HG03432 (cell line): ENCODE measurements around the gene ACHE.
"Not testable (repeated sequence)": the region's sequence is repeated elsewhere in the genome, so short reads cannot be mapped to it uniquely, and the experiment has no call there.

Source experiments
- ATAC-seq: cut with Tn5 transposase; IDR thresholded peaks from one replicate; pipeline ENCODE4 v1.9.1; 2021; ENCODE audit warnings: mild to moderate bottlenecking, moderate library complexity; ENCODE audit not compliant: unreplicated experiment

Gene ACHE

GRCh38 chr7:100895701-100895955 is at the start of gene ACHE:
Gene ACHE (minus strand): TSS chr7:100895888. CDS start chr7:100894232, 1,656 bp downstream.
- no peak for ATAC-seq

DNA sequence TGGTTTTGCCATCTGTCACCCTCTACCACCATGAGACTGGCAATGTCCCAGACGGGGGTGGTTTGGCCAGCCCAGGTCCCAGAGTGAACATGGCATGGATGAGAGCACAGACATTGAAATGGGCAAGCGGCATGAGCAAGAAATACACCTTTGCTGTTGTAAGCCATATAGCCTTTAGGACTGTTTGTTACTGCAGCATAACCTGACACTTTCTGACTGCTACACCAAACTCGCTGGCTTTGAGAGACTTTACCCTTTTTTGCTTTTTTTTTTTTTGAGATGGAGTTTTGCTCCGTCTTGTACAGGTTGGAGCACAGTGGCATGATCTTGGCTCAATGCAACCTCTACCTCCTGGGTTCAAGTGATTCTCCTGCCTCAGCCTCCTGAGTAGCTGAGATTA is 48.5 kb upstream of the ACHE start:
- ATAC-seq, result no peak

- no peak for ATAC-seq
Measured at GRCh38 chr7:100943693-100944092, 48.0 kb upstream of the ACHE start.

DNA sequence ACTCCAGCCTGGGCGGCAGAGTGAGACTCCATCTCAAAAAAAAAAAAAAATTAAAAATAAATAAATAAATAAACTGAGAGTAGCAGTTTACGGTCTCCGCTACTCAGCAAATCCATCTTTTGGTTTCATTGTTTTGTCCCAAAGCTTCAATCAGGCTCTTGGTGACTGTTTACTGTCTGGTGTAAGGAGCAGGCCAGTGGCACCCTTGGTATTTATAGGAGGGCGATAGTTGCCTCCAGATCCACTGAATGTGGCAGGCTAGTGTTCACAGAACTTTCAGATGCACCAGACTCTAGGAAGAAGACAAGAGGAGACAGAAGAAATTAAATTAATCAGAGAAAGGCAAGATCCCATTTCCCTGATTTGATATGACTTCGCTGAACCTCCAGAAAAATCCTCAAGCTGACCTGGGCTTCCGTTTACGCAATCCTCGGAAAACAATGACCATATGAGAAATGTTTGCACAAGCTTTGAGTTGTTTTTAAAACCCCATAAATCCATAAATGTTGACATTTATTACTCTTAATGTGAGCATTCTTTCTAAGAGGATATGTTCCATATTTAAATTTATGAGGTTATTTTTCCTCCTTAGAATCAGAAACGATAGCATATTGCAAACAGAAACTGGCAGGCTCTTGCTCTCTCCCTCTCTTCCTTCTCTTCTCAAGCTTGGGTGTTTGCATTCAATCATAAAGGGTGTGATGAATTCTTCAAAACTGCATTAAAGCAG is 46.5 kb upstream of the ACHE start:
- no peak for ATAC-seq

DNA sequence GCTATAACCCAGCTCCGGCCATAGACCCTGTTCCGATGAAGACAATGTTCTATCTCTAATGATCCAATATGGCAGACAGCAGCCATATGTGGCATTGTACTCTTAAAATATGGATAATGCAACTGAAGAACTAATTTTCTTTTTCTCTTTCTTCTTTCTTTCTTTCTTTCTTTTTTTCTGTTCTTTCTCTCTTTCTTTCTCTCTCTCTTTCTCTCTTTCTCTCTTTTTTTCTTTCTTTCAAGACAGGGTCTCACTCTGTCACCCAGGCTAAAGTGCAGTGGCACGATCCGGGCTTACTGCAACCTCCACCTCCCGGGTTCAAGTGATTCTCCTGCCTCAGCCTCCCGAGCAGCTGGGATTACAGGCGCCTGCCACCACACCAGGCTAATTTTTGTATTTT is 40.5 kb upstream of the ACHE start:
- not testable (repeated sequence) for ATAC-seq

GRCh38 chr7:100935381-100935780 is 39.7 kb upstream of the ACHE start:
- not testable (repeated sequence) for ATAC-seq

- ATAC-seq, result no peak
Measured at GRCh38 chr7:100933734-100934133, 38.0 kb upstream of the ACHE start.

- ATAC-seq, result no peak
Measured at GRCh38 chr7:100929808-100930174, 34.1 kb upstream of the ACHE start.

- ATAC-seq, result not testable (repeated sequence)
Measured at GRCh38 chr7:100923616-100924015, 27.9 kb upstream of the ACHE start.

DNA sequence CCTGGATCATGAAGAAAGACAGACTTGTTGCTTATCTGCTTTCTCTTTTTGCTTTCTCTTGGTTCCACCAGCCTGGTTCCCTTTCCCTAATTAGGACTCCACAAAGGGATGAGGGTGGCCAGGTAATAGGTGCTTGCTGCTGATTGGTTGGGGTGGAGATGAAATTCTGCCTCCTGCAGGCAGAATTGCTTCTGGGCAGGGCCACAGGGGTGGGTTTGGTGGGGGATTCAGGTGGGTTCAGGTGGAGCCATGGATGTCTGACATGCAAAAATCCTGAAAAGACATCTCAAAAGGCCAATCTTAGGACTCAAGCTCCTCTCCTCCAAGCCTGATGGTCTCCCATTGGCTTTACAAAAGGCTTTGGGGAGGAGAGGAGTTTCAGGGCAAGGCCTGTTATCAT is 25.4 kb upstream of the ACHE start:
- ATAC-seq, result no peak

- not testable (repeated sequence) for ATAC-seq
Measured at GRCh38 chr7:100919779-100920437, 24.2 kb upstream of the ACHE start.

DNA sequence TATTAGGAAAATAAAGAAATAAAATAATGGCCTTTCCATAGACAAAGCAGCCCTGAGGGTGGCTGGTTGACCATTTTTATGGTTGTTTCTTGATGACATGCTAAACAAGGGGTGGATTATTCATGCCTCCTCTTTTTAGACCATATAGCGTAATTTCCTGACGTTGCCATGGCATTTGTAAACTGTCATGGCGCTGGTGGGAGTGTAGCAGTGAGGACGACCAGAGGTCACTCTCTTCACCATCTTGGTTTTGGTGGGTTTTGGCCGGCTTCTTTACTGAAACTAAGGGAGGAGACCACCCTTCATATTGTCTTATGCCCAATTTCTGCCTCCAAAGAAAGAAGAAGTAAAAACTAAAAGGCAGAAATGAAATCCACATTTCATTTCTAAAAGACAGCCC is 23.6 kb upstream of the ACHE start:
- not testable (repeated sequence) for ATAC-seq

- ATAC-seq, result no peak
Measured at GRCh38 chr7:100914879-100915447, 19.3 kb upstream of the ACHE start.

- no peak for ATAC-seq
Measured at GRCh38 chr7:100914208-100914878, 18.7 kb upstream of the ACHE start.

GRCh38 chr7:100911484-100911883 is 15.8 kb upstream of the ACHE start:
- ATAC-seq, result no peak

- ATAC-seq, result not testable (repeated sequence)
Measured at GRCh38 chr7:100910443-100910842, 14.8 kb upstream of the ACHE start.

- no peak for ATAC-seq
Measured at GRCh38 chr7:100908512-100908911, 12.8 kb upstream of the ACHE start.

- ATAC-seq, result no peak
Measured at GRCh38 chr7:100902638-100903037, 7.0 kb upstream of the ACHE start.

- no peak for ATAC-seq
Measured at GRCh38 chr7:100901921-100902332, 6.2 kb upstream of the ACHE start.

- ATAC-seq, result no peak
Measured at GRCh38 chr7:100900978-100901377, 5.3 kb upstream of the ACHE start.

- ATAC-seq, result no peak
Measured at GRCh38 chr7:100899432-100899831, 3.7 kb upstream of the ACHE start.
